HG02938 (cell line): ENCODE results near the gene HLA-DPB1.
A peak's percentile ranks its signal among the peaks of the same experiment; 100 is the strongest.

Experiments
- ATAC-seq: cut with Tn5 transposase; IDR thresholded peaks from one replicate; pipeline ENCODE4 v1.9.1; 2021; ENCODE audit warnings: mild to moderate bottlenecking, moderate library complexity; ENCODE audit not compliant: unreplicated experiment

Gene HLA-DPB1

GRCh38 chr6:33070909-33071308, 4.9 kb upstream of the HLA-DPB1 start:
- ATAC-seq = no peak

DNA sequence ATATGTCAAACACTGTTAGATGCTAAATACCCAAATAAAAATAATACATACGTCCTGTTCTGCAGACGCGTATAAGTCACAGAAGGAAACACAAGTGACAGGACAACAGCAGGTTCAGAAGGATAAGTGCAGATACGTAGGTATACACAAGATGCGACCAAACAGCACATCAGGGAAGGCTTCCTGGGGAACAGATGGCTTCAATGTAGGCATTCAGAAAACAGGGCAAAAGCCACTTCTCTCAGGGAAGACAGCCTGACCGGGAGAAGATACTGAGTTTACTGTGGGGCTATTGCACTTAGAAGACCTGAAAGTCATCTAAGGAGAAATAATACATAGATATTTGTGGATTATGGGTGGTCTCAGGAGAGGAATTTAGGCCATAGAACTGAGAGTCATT, 4.2 kb upstream of the HLA-DPB1 start:
- no peak for ATAC-seq

GRCh38 chr6:33072508-33073100, 3.2 kb upstream of the HLA-DPB1 start:
- ATAC-seq = no peak

DNA sequence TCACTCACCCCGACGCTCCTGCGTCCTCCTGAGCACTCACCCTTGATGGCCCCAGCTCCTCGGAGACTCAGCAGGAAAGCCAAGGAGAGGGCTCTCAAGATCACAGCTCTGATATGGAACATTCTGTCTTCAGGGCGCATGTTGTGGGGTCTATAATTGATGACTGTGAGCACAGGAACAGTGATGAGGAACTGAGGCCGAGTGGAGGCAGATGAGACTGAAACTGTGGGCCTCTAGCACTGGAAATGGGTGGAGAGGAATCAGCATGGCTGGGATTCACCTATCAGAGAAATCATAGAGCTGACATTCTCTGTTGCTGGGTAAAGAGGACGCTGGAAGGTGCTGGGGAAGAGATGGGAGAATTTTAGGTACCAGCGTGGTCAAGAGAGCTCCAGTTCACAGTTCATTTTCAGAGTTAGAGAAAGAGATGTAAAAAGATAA, 2.3 kb upstream of the HLA-DPB1 start, which contains the start of gene HLA-DPA1:
Gene HLA-DPA1 (minus strand): TSS at position 219 of the 441 bp plus-strand sequence.
- ATAC-seq = peak; percentile 58

DNA sequence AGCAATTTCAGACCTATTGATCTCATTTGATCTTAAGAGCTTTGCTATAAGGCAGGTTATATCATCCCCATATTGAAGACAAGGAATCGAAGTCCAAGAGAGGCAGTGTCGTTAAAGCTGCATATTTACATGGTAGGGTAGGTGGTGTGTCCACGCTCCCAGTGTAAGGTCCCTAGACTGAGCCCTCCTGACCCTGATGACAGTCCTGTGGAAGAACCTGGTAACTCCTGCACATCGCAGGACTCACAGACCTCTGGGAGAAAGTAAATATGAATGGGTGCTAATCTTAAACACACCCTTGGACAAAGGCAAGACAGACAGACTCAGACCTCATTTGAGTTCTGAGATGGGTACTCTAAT, 602 bp upstream of the HLA-DPB1 start:
- no peak for ATAC-seq

DNA sequence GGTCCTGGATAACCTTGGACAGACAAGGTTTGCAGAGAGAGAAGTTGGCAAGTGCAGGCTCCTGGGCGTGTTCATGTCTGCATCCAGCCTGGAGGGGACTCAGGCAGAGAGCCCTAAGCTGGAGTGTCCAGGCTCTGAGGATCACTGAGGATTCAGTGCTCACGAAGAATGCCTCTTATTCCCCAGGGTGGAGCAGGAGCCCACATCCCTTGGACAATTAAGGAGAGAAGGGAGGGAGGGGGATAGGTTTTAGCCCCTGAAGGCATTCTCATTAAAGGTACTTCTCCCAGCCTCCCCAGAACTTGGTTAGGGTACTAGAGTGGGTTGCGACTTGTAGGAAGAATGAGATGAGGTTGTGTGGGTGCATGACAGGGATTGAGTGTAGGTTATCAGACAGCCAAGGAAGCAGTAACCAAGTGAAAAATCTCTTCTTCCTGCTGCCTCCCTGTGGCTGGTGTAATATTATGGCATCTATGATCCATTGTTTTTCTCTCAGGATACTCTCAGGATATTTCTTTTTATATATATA, 680 bp downstream of the HLA-DPB1 start:
- no peak for ATAC-seq

DNA sequence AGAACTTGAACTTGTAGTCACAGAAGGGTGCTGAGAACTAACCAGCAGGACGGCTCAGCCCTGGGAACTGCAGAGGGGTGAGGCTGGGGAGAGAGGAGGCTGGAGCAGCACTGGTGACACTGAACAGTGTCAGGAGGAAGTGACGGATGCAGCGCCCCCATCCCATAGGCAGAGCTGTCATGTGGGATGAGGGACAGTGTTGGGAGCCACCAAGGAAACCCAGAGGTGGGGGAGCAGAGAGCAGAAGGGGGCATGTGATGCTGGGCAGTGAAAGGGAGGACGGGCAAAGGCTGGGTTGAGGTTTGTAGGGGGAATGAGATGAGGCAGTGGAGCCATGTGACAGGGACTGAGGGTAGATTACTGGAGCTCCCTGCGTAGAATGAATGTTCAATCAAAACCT, 2.1 kb downstream of the HLA-DPB1 start:
- no peak for ATAC-seq

GRCh38 chr6:33078442-33078841, 2.7 kb downstream of the HLA-DPB1 start:
- ATAC-seq = no peak

GRCh38 chr6:33078919-33079521, 3.2 kb downstream of the HLA-DPB1 start:
- ATAC-seq = no peak

- no peak for ATAC-seq
Measured at GRCh38 chr6:33079580-33079979, 3.8 kb downstream of the HLA-DPB1 start.

GRCh38 chr6:33080127-33081089, 4.6 kb downstream of the HLA-DPB1 start:
- ATAC-seq = no peak

- no peak for ATAC-seq
Measured at GRCh38 chr6:33081098-33081824, 5.5 kb downstream of the HLA-DPB1 start.

GRCh38 chr6:33082702-33083101, 6.9 kb downstream of the HLA-DPB1 start:
- no peak for ATAC-seq

- no peak for ATAC-seq
Measured at GRCh38 chr6:33085627-33086026, 9.8 kb downstream of the HLA-DPB1 start.

DNA sequence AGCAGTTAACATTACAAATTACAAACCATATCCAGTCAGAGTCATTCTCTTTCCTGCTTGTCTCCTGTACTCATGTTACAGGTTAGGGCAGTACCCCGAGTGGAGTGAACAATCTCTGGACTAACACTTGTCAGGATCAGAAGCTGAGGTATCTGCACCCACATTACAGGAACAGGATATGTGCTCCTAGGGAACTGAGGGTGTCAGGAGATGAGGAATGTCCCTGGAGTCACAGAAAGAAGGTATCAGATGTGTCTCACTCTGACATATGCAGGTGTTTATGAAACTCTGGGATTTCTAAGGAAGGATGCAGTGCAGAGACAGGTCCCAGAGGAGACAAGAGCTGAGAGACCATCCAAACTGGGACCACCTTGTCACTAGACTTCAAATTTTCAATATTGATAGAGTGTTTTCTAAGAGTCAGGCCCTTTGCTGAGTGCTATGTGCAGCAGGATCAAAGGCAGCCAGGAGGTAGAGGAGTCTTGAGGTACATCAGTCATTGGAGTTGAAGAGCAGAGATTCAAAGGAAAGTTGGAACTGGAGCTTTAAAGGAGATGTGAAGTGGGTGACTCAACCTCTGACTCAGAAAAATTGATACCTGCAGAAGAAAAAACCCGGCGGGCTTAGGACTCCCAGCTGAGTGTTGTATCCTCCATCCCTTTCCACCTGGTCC, 12.6 kb downstream of the HLA-DPB1 start:
- no peak for ATAC-seq

GRCh38 chr6:33088931-33089620, 13.3 kb downstream of the HLA-DPB1 start:
- ATAC-seq = no peak

GRCh38 chr6:33091957-33092356, 16.2 kb downstream of the HLA-DPB1 start:
- no peak for ATAC-seq

- no peak for ATAC-seq
Measured at GRCh38 chr6:33092385-33092784, 16.6 kb downstream of the HLA-DPB1 start.

GRCh38 chr6:33093855-33094254, 18.1 kb downstream of the HLA-DPB1 start:
- ATAC-seq = no peak

DNA sequence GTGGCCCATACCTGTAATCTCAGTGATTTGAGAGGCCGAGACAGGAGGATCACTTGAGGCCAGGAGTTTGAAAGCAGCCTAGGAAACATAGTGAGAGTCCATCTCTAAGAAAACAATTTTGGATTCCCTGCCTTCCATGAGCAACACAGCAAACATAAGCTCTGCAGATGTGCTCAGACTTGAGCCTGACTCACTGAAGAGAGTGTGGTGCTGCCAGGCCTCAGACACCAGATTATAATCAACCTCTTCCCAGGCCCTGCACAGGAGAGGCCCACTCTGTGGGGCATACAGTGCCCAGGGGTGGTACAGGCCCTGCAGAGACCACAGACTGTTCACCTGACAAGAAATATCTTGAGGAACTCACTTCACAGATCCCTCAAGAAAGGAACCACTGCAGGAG, 19.9 kb downstream of the HLA-DPB1 start:
- ATAC-seq = no peak
